Activated CD4-positive, alpha-beta T cell treated with anti-CD3 and anti-CD28 coated beads, Interleukin-10, Interleukin-2, amounts not matched to agents 100 ng/mL and 50 ng/mL, durations not matched to agents 16 hours and 8 hours (primary cell): ENCODE measurements around the gene GRIK3.
"Not testable (repeated sequence)": the region's sequence is repeated elsewhere in the genome, so short reads cannot be mapped to it uniquely, and the experiment has no call there.

ENCODE experiments used
- DNase-seq: peaks from one replicate; pipeline ENCODE4 v3.0.0-alpha.2; 2020

Gene GRIK3

DNA sequence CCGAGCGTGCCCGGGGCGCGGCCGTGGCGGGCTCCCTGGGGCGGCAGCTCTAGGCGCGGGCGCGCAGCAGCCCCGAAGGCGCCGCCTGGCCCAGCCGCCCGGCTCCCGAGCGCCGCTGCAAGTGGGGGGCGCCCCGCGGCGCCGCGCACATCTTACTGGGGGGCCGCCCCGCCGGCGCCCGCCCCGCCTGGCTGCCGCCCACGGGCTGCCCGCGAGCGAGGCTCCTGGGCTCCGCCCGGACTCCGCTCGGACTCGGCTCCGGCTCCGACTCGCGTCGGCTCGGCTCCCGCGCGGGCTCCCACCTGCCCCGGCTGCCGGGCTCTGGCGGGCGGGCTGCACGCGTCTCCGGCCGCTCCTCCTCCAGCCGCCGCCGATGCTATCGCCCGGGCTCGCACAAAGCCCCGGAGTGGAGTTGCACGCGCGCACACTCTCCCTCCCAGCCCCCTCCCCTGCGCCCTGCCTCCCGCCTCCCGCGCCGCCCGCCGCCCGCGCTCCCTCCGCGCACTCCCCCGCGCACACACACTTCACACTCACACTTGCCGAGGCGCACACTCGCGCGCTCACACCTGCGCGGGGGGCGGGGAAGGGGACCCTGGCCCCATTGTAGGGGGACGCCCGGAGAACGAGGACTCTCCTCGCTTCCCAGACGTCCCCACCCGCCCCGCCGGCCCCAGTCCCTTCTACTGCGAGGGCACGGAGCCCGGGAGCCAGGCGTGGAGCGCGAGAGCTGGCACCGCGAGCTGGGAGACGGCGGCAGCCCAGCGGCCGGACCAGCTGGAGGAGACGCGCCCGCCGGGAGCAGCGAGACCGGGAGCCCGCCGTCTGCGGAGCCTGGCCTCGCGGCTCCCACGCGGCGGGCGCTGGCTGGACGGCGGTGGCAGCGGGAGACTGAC is at the start of gene GRIK3:
TSS of gene GRIK3 (minus strand) at position 395 of the 893 bp plus-strand sequence. CDS start 407 bp downstream, outside the sequence.
- no peak for DNase-seq

DNA sequence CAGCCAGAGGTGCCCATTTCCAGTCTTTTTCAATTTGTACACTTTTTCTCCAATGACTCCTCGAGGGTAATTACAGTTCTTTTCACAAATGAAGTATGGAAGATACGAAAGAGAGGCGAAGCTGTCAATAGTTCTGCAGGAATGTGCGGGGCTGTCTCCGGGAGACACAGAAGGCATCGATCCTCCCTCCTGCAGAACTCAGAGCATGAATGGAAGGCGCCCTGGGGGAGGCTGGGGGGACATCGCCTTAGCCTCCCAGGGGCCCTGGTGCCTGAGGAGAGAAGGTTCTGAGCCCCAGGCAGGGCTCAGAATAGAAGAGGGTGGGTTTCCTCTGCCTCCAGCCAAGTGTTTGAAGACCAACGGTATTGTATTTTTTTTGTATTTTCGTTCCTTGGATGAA is 49.7 kb upstream of the GRIK3 start:
- no peak for DNase-seq

DNA sequence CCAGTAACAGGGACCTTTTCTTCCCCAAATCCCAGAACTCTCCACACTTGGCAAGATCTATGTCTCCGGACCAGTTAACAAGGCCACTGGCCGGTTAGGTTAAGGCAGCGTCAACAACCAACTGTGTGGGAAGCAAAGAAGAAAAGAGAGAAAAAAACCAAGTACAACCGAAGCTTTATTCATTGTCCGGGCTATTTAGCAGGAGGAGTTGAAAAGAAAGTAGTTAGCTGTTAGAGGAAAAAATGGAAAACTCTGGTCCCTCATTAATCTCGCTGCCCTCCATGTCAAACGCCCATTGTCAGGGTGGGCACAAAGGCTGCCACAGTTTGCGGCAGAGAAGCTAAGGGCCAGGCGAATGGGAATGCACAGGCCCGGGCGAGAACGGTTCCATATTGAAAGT is 49.3 kb upstream of the GRIK3 start:
- DNase-seq, result no peak

DNA sequence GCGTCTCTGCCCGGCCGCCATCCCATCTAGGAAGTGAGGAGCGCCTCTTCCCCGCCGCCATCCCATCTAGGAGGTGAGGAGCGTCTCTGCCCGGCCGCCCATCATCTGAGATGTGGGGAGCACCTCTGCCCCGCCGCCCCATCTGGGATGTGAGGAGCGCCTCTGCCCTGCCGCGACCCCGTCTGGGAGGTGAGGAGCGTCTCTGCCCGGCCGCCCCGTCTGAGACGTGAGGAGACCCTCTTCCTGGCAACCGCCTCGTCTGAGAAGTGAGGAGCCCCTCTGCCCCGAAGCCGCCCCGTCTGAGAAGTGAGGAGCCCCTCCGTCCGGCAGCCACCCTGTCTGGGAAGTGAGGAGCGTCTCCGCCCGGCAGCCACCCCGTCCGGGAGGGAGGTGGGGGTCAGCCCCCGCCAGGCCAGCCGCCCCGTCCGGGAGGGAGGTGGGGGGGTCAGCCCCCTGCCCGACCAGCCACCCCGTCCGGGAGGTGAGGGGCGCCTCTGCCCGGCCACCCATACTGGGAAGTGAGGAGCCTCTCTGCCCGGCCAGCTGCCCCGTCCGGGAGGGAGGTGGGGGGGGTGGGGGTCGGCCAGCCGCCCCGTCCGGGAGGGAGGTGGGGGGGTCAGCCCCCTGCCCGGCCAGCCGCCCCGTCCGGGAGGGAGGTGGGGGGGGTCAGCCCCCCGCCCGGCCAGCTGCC is 46.1 kb upstream of the GRIK3 start:
- not testable (repeated sequence) for DNase-seq

- no peak for DNase-seq
Measured at GRCh38 chr1:37078866-37079265, 44.6 kb upstream of the GRIK3 start.

- no peak for DNase-seq
Measured at GRCh38 chr1:37076168-37076567, 41.9 kb upstream of the GRIK3 start.

DNA sequence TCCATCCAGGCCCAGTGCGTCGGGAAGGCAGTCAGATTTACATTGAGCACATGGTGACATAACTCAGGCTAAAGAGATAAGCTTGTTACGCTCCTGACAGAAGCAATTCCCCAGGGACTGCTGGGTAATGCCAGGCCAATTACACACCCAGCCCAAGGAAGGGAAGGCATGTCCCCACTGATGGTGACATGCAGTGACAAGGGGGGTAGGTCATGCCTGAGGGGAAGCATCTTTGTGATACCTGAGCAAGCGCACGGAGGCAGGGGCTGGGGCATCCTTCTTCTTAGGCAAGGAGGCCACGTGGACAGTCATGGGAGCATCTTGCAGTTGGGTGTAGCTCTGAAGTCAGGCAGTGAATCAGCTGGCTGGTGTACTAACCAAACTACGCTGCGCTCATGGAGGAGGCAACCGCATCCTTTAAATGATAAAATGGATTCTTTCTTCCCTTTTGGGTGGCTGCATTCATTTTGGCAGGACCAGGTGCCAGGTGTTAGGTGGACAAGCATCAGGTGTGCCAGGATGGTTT is 39.6 kb upstream of the GRIK3 start:
- no peak for DNase-seq

GRCh38 chr1:37073152-37073853 is 39.0 kb upstream of the GRIK3 start:
- no peak for DNase-seq

- no peak for DNase-seq
Measured at GRCh38 chr1:37071829-37072228, 37.5 kb upstream of the GRIK3 start.

GRCh38 chr1:37070126-37070525 is 35.8 kb upstream of the GRIK3 start:
- no peak for DNase-seq

GRCh38 chr1:37069406-37069805 is 35.1 kb upstream of the GRIK3 start:
- no peak for DNase-seq

GRCh38 chr1:37068897-37069296 is 34.6 kb upstream of the GRIK3 start:
- no peak for DNase-seq

- no peak for DNase-seq
Measured at GRCh38 chr1:37068260-37068659, 33.9 kb upstream of the GRIK3 start.

- DNase-seq, result no peak
Measured at GRCh38 chr1:37064039-37064438, 29.7 kb upstream of the GRIK3 start.

GRCh38 chr1:37059346-37059745 is 25.0 kb upstream of the GRIK3 start:
- no peak for DNase-seq

GRCh38 chr1:37058424-37058988 is 24.2 kb upstream of the GRIK3 start:
- no peak for DNase-seq

DNA sequence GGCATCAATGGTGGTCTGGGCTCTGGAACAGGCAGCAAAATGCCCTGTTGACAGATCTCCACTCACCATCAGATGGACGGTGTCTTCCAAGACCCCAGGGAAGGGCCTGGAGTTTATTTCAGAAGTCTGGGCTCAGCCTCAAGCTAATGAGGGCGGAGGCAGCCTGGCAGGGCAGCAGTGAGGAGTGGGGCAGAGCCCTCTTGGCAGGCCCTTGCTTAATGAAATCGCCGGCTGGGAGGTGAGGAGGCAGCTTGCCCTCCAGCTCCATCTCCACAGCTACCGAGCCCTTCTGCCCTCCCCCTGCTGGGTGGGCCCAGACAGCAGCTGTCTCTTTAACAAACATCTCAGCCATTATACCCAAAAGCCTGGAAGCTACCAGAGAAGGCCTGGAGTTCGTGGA is 22.0 kb upstream of the GRIK3 start:
- no peak for DNase-seq

DNA sequence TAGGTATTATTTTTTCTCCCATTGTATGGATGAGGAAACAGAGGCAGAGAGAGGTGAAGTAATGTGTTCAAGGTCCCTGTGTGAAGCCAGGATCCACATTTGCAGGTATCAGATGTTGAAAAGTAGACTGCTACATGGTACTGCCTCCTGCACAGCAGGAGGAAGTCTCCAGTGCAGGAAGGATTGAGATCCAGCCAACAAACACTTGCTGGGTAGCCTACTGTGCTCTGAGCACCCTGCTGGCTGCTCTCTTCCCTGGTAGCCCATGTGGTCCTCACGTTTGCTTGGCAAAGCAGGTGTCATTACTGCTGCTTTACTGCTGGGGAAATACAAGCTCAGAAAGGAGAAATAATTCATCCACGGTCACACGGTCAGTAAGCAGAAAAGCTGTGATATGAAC is 21.3 kb upstream of the GRIK3 start:
- no peak for DNase-seq

GRCh38 chr1:37053173-37053572 is 18.9 kb upstream of the GRIK3 start:
- DNase-seq, result no peak

- no peak for DNase-seq
Measured at GRCh38 chr1:37052120-37052519, 17.8 kb upstream of the GRIK3 start.

GRCh38 chr1:37051346-37051745 is 17.0 kb upstream of the GRIK3 start:
- no peak for DNase-seq

GRCh38 chr1:37047542-37047941 is 13.2 kb upstream of the GRIK3 start:
- no peak for DNase-seq

DNA sequence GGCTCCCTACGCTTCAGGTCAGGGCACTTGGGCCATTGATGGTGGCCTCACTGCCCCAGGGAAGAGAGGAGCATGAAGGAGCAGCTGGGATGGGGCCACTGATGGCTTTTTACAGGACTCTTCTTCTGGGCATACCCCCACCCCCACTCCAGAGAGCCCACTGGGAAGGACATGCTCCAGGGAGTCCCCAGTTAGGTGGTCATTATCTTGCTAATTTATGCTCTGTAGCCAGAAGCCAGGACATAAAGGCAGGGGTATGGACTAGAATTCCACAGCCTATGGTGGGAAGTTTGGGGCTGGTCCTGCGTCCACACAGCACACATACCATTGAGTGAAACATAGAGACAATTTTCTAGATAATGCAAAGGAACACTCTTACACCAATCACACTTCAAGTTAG is 8.8 kb upstream of the GRIK3 start:
- no peak for DNase-seq
